Measurements from ENCODE around the gene HOXD8. TPM values are rescaled to one million over a fixed set of nuclear protein-coding genes. Genes with fewer than 3 reads are reported as not detected.
A peak's percentile ranks its signal among the peaks of the same experiment; 100 is the strongest.

The HOXD8 gene
- total and polyA plus RNA-seq, 2 of the 8 experiments (the other 6 are each of a cell fraction or from before 2014, with no cell fraction given) = not detected

DNA sequence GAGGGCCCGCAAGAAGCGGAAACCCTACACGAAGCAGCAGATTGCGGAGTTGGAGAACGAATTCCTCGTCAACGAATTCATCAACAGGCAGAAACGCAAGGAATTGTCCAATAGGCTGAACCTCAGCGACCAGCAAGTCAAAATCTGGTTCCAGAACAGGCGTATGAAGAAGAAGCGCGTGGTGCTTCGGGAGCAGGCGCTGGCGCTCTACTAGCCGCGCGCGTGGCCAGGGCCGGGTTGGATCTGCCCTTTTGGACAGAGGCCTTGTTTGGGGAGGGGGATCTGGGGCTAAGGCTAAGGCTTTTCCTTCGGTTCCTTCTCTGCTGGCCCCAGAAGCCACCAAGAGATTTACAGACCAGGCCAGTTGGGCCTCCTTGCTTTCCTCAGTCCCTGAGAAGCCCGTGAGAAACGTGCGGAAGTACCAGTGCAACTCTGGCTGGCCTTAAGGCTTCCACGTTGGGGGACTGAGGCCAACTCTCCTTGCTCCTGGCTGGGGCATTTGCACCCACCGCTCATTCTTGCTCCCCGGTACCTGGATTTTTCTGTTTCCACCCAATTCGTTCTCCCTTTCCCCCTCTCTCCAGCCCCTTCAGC, 28.9 kb upstream of the HOXD8 start:
- Histone ChIP-seq H3K36me3 (ENCODE audit: control insufficient read depth in 2 of 4, insufficient read depth in 4 of 4, low read length in 3 of 4) (no peaks in the 10 kb centered on the region; a peak in 1 of 8 replicates), H4K91ac (replicated peaks; ENCODE audit: insufficient read length, low read length) (no peak overlapping the region), H3K9ac (replicated peaks in 1 of 4; ENCODE audit: extremely low read depth in 1 of 4, low read depth in 3 of 4, low read length in 3 of 4) (no peak overlapping the region), H3K79me1 (ENCODE audit: low read depth, low read length) (no peaks in the 10 kb centered on the region), H3K4ac (replicated peaks; ENCODE audit: insufficient read length, low read depth, low read length) (no peak overlapping the region), H3K9me3 (ENCODE audit: insufficient read depth in 2 of 2, low read depth in 1 of 2, low read length in 1 of 2) (no peaks in the 10 kb centered on the region), H2BK20ac (ENCODE audit: low read length) (peak overlapping the region; percentile 21; the same call in 1 of the 2 replicates), H4K8ac (ENCODE audit: extremely low read depth, insufficient read depth, low read length) (peak overlapping the region; percentile 62; the same call in 1 of the 2 replicates), H3K14ac (ENCODE audit: insufficient read length) (no peak overlapping the region), H3K23ac (ENCODE audit: insufficient read length) (no peak overlapping the region), H3K56ac (replicated peaks; ENCODE audit: insufficient read length, low read depth, low read length) (no peak overlapping the region), H2AK5ac (ENCODE audit: low read depth, low read length) (peak overlapping the region; percentile 41; the same call in 1 of the 2 replicates), H3K79me2 (ENCODE audit: control insufficient read depth in 1 of 2, insufficient read depth in 2 of 2, low read length in 2 of 2) (no peaks in the 10 kb centered on the region), H4K5ac (ENCODE audit: insufficient read length, low read depth, low read length) (no peak overlapping the region), H2BK12ac (ENCODE audit: low read depth, low read length) (peak overlapping the region; percentile 94; the same call in 1 of the 2 replicates), H2BK15ac (ENCODE audit: low read length) (no peak overlapping the region), H3K4me3 (ENCODE audit: extremely low read depth in 1 of 4, insufficient read depth in 2 of 4, low read depth in 3 of 4, low read length in 4 of 4) (no peak overlapping the region), H3K23me2 (ENCODE audit: low read depth, low read length) (peaks cover 6% of the 10 kb centered on the region), H4K20me1 (replicated peaks in 1 of 2; ENCODE audit: control insufficient read depth in 1 of 2, insufficient read depth in 2 of 2, low read length in 2 of 2) (peaks cover 7 to 38% of the 10 kb centered on the region in 2 experiments), H3K27ac (ENCODE audit: low read depth, low read length) (no peak overlapping the region), H3K4me2 (ENCODE audit: insufficient read depth in 1 of 2, low read depth in 2 of 2, low read length in 2 of 2) (peak overlapping the region; percentile 14 to 53; a peak in 2 of 4 replicates), H2BK120ac (replicated peaks; ENCODE audit: low read depth, low read length) (no peak overlapping the region), H3K27me3 (replicated peaks in 1 of 4; ENCODE audit: control insufficient read depth in 3 of 4, extremely low read depth in 1 of 4, insufficient read depth in 3 of 4, low read length in 3 of 4) (peaks cover 80 to 99% (median 94%) of the 10 kb centered on the region in 4 experiments), H3K4me1 (replicated peaks in 1 of 4; ENCODE audit: control insufficient read depth in 3 of 4, insufficient read depth in 4 of 4, low read length in 3 of 4) (peaks cover 0 to 34% (median 17%) of the 10 kb centered on the region in 4 experiments; a peak in 6 of 7 replicates), H3K18ac (ENCODE audit: extremely low read depth, low read length) (no peak overlapping the region), H2BK5ac (ENCODE audit: low read depth, low read length) (no peak overlapping the region), H2AFZ (ENCODE audit: low read length) (no peak overlapping the region)
- ChIA-PET POLR2A (ENCODE audit: partially characterized antibody) (no interaction called here), CTCF (ENCODE audit: partially characterized antibody) (interaction anchor here (1.7 to 2.6 kb wide), 4 partner anchors 12 to 60 kb away, joined by 6 to 12 read pairs (median 10); no protein-coding TSS in a partner anchor)
- FAIRE-seq (no peak), DNase-seq (ENCODE audit: low read depth in 1 of 2, low spot score in 2 of 2) (peak in 1 of 2 experiments; percentile 61)
- 10% methylated on average over 28 of the region's 28 CpGs; no CpG with 5 or more reads in 1 of the 2 experiments for WGBS, 2 experiments (ENCODE audit: extremely low coverage in 1 of 2, insufficient coverage in 1 of 2, insufficient read length in 1 of 2, insufficient replicate concordance in 2 of 2, low coverage in 1 of 2, low lambda C conversion rate in 2 of 2, missing lambda C conversion rate in 1 of 2)
- TF ChIP-seq ASH2L (IDR thresholded peaks at IDR 0.05; ENCODE audit: low read length) (no peak), EZH2 (IDR thresholded peaks at IDR 0.05; ENCODE audit: low read depth, low read length, severe bottlenecking) (peak; percentile 1), EGR1 (IDR thresholded peaks at IDR 0.05; ENCODE audit: borderline replicate concordance, low read depth, low read length) (no peak), TCF12 (IDR thresholded peaks at IDR 0.05; ENCODE audit: low read depth, low read length) (no peak), SIRT6 (IDR thresholded peaks at IDR 0.05; ENCODE audit: low read length) (no peak), CREB1 (IDR thresholded peaks at IDR 0.05) (no peak), JUN (IDR thresholded peaks at IDR 0.05; ENCODE audit: low read depth, low read length) (no peak), SIN3A (conservative IDR thresholded peaks at IDR 0.05 in 1 of 2, IDR thresholded peaks at IDR 0.05 in 1 of 2; ENCODE audit: low read depth in 1 of 2, low read length in 2 of 2) (no peak), SUZ12 (IDR thresholded peaks at IDR 0.05; ENCODE audit: low read length) (peak; percentile 81; the same call in 1 of the 2 replicates), NRF1 (IDR thresholded peaks at IDR 0.05; ENCODE audit: low read depth, low read length) (no peak)
- TF ChIP-seq, protein P1, sequence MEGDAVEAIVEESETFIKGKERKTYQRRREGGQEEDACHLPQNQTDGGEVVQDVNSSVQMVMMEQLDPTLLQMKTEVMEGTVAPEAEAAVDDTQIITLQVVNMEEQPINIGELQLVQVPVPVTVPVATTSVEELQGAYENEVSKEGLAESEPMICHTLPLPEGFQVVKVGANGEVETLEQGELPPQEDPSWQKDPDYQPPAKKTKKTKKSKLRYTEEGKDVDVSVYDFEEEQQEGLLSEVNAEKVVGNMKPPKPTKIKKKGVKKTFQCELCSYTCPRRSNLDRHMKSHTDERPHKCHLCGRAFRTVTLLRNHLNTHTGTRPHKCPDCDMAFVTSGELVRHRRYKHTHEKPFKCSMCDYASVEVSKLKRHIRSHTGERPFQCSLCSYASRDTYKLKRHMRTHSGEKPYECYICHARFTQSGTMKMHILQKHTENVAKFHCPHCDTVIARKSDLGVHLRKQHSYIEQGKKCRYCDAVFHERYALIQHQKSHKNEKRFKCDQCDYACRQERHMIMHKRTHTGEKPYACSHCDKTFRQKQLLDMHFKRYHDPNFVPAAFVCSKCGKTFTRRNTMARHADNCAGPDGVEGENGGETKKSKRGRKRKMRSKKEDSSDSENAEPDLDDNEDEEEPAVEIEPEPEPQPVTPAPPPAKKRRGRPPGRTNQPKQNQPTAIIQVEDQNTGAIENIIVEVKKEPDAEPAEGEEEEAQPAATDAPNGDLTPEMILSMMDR (IDR thresholded peaks at IDR 0.05; ENCODE audit: control extremely low read depth in 1 of 3, insufficient read depth in 1 of 3, low read depth in 1 of 3, low read length in 3 of 3) = no peak
